Islet of Langerhans (tissue), 1 donor: ENCODE results near the gene PRDM5.
"Not testable (repeated sequence)": the region's sequence is repeated elsewhere in the genome, so short reads cannot be mapped to it uniquely, and the experiment has no call there.

Experiments used
- FAIRE-seq: peaks from one replicate; lab custom pipeline; 2011; peaks lifted over from hg19 to GRCh38; lab: Jason Lieb, UNC

PRDM5 gene

GRCh38 chr4:120753854-120754253 is 168.7 kb downstream of the PRDM5 start:
- FAIRE-seq = peak; percentile 64

GRCh38 chr4:120750152-120750525 is 172.4 kb downstream of the PRDM5 start:
- no peak for FAIRE-seq

GRCh38 chr4:120749445-120750151 is 172.9 kb downstream of the PRDM5 start:
- FAIRE-seq = no peak

GRCh38 chr4:120741636-120742035 is 180.9 kb downstream of the PRDM5 start:
- FAIRE-seq = not testable (repeated sequence)

- FAIRE-seq = no peak
These were observed 186.2 kb downstream of the PRDM5 start for GRCh38 chr4:120736312-120736711.

- no peak for FAIRE-seq
These were observed 188.6 kb downstream of the PRDM5 start for GRCh38 chr4:120733968-120734367.

- FAIRE-seq = no peak
These were observed 189.5 kb downstream of the PRDM5 start for GRCh38 chr4:120733054-120733453.

- FAIRE-seq = no peak
These were observed 191.0 kb downstream of the PRDM5 start for GRCh38 chr4:120731561-120731960.

GRCh38 chr4:120730777-120731320 is 191.7 kb downstream of the PRDM5 start:
- FAIRE-seq = no peak

GRCh38 chr4:120728892-120729675 is 193.4 kb downstream of the PRDM5 start:
- FAIRE-seq = no peak

GRCh38 chr4:120725639-120726580 is 196.6 kb downstream of the PRDM5 start:
- no peak for FAIRE-seq

GRCh38 chr4:120724656-120725055 is 197.9 kb downstream of the PRDM5 start:
- no peak for FAIRE-seq

- FAIRE-seq = no peak
These were observed 198.5 kb downstream of the PRDM5 start for GRCh38 chr4:120723986-120724385.

GRCh38 chr4:120723105-120723504 is 199.4 kb downstream of the PRDM5 start:
- no peak for FAIRE-seq

- FAIRE-seq = no peak
These were observed 199.9 kb downstream of the PRDM5 start for GRCh38 chr4:120722655-120723054.

- FAIRE-seq = no peak
These were observed 202.1 kb downstream of the PRDM5 start for GRCh38 chr4:120720354-120720934.

GRCh38 chr4:120718979-120719566 is 203.5 kb downstream of the PRDM5 start:
- FAIRE-seq = peak; percentile 62

GRCh38 chr4:120716346-120716745 is 206.2 kb downstream of the PRDM5 start:
- no peak for FAIRE-seq

GRCh38 chr4:120714417-120715010 is 208.0 kb downstream of the PRDM5 start:
- no peak for FAIRE-seq

- no peak for FAIRE-seq
These were observed 212.5 kb downstream of the PRDM5 start for GRCh38 chr4:120709991-120710390.

GRCh38 chr4:120704538-120704937 is 218.0 kb downstream of the PRDM5 start:
- no peak for FAIRE-seq
